NCI-H748 (cell line): ENCODE data around the gene APC2.

Experiments
- DNase-seq: peaks from one replicate; lab custom pipeline; 2025; ENCODE audit not compliant: unreplicated experiment; lab: John Stamatoyannopoulos, UW

APC2 gene

GRCh38 chr19:1460033-1460995 lies 10.4 kb downstream of the APC2 start:
- DNase-seq: no peak

GRCh38 chr19:1461862-1462261 lies 11.9 kb downstream of the APC2 start:
- no peak for DNase-seq

GRCh38 chr19:1465191-1466016 lies 15.5 kb downstream of the APC2 start:
- DNase-seq: no peak

GRCh38 chr19:1466018-1466460 lies 16.1 kb downstream of the APC2 start:
- DNase-seq: no peak

- no peak for DNase-seq
These were observed 16.7 kb downstream of the APC2 start for GRCh38 chr19:1466461-1467214.

- DNase-seq: no peak
These were observed 17.2 kb downstream of the APC2 start for GRCh38 chr19:1467215-1467489.

- DNase-seq: no peak
These were observed 17.8 kb downstream of the APC2 start for GRCh38 chr19:1467490-1468273.

GRCh38 chr19:1468274-1468820 lies 18.4 kb downstream of the APC2 start:
- no peak for DNase-seq

GRCh38 chr19:1468821-1469254 lies 18.9 kb downstream of the APC2 start:
- no peak for DNase-seq

- DNase-seq: peak; percentile 28
These were observed 19.5 kb downstream of the APC2 start for GRCh38 chr19:1469255-1470054.

GRCh38 chr19:1470055-1470304 lies 20.1 kb downstream of the APC2 start:
- no peak for DNase-seq

GRCh38 chr19:1470305-1471009 lies 20.5 kb downstream of the APC2 start:
- peak; percentile 87 for DNase-seq

- peak; percentile 75 for DNase-seq
These were observed 21.1 kb downstream of the APC2 start for GRCh38 chr19:1471010-1471514.

- peak; percentile 30 for DNase-seq
These were observed 21.7 kb downstream of the APC2 start for GRCh38 chr19:1471515-1472160.

- DNase-seq: peak; percentile 46
These were observed 22.5 kb downstream of the APC2 start for GRCh38 chr19:1472231-1473084.

GRCh38 chr19:1473085-1473851 lies 23.3 kb downstream of the APC2 start:
- no peak for DNase-seq
